A673 (cell line): ENCODE data around the gene SYP. TPM values are rescaled to one million over a fixed set of nuclear protein-coding genes. Genes with fewer than 3 reads are reported as not detected.
A peak's percentile ranks its signal among the peaks of the same experiment; 100 is the strongest.
"Not testable (repeated sequence)": the region's sequence is repeated elsewhere in the genome, so short reads cannot be mapped to it uniquely, and the experiment has no call there.

Experiments
- BruUV-seq: library from RNA; stranded (reverse); fragments of 400-500 nt; replicated peaks from 2 replicates; lab custom pipeline; 2021; lab: Mats Ljungman, UMichigan
- CTCF ChIA-PET: fragments of 300-600 bp; sonication (Branson Sonifier 250); formaldehyde crosslinking; loops from one replicate; lab custom pipeline; 2022; ENCODE audit warnings: antibody characterized with exemption; lab: Charles Lee
- POLR2A ChIA-PET: fragments of 300-600 bp; sonication (Branson Sonifier 250); formaldehyde crosslinking; loops from one replicate; lab custom pipeline; 2022; ENCODE audit warnings: antibody characterized with exemption; ENCODE audit not compliant: low non-redundant PET; lab: Charles Lee
- DNase-seq: peaks from one replicate; pipeline ENCODE4 v3.0.0-alpha.2; 2015; ENCODE audit warnings: low spot score
- H3K27ac ChIP-seq: fragments of 200-600 bp; sonication (generic); 2 replicates; pipeline ENCODE4 v1.5.1; 2016; ENCODE audit warnings: mixed run types, low read depth, mild to moderate bottlenecking, mixed read lengths, antibody characterized with exemption, low read length; ENCODE audit not compliant: poor library complexity, severe bottlenecking
- H3K27me3 ChIP-seq: fragments of 200-600 bp; sonication (generic); replicated peaks from 2 replicates; pipeline ENCODE4 v1.6.1; 2017; ENCODE audit warnings: mixed run types, low read depth, mild to moderate bottlenecking, mixed read lengths, antibody characterized with exemption, low read length; ENCODE audit not compliant: insufficient read depth, poor library complexity
- H3K36me3 ChIP-seq: fragments of 200-600 bp; sonication (generic); 2 replicates; pipeline ENCODE4 v1.6.1; 2016; ENCODE audit warnings: mixed run types, mild to moderate bottlenecking, mixed read lengths, antibody characterized with exemption, low read length; ENCODE audit not compliant: insufficient read depth, poor library complexity, severe bottlenecking
- H3K4me1 ChIP-seq: fragments of 200-600 bp; sonication (generic); 2 replicates; pipeline ENCODE4 v1.6.1; 2017; ENCODE audit warnings: mixed run types, mild to moderate bottlenecking, mixed read lengths, antibody characterized with exemption, low read length; ENCODE audit not compliant: insufficient read depth, poor library complexity, severe bottlenecking
- H3K4me3 ChIP-seq: fragments of 200-600 bp; sonication (generic); 2 replicates; pipeline ENCODE4 v1.5.1; 2016; ENCODE audit warnings: low read depth, mixed run types, mild to moderate bottlenecking, mixed read lengths, low read length; ENCODE audit not compliant: poor library complexity, severe bottlenecking
- H3K9me3 ChIP-seq: fragments of 200-600 bp; sonication (generic); 2 replicates; pipeline ENCODE4 v1.6.1; 2016; ENCODE audit warnings: mixed run types, low read depth, mild to moderate bottlenecking, mixed read lengths, antibody characterized with exemption, low read length; ENCODE audit not compliant: poor library complexity, severe bottlenecking
- CTCF ChIP-seq: fragments of 300-800, 200-600 bp; sonication (generic); conservative IDR thresholded peaks from 2 replicates; pipeline ENCODE4 v1.5.1; 2017; ENCODE audit warnings: low read depth, mild to moderate bottlenecking, antibody characterized with exemption, low read length, moderate library complexity, mixed read lengths
- EZH2 ChIP-seq: fragments of 200-600 bp; sonication (generic); IDR thresholded peaks from 2 replicates; pipeline ENCODE4 v1.6.1; 2017; ENCODE audit warnings: borderline replicate concordance, low read depth, mild to moderate bottlenecking, mixed read lengths, antibody characterized with exemption, low read length; ENCODE audit not compliant: poor library complexity, severe bottlenecking
- intact Hi-C: fragments of 100-400 bp; cut with micrococcal nuclease; formaldehyde crosslinking; loops from one replicate; pipeline ENCODE4 v1.10.0; 2022; ENCODE audit not compliant: unreplicated experiment
- total RNA-seq: library from RNA; stranded (reverse); gene quantifications from 2 replicates; pipeline ENCODE4 v1.2.3, GENCODE V29; 2021

SYP gene
- total RNA-seq, 1 experiment from 2014 or later = 14.6 TPM

- ChIA-PET CTCF (interaction anchor here (1.0 kb wide), 1 partner anchor 11 kb away, joined by 3 read pairs; no protein-coding TSS in a partner anchor), POLR2A (no interaction called here)
- Histone ChIP-seq H3K27me3 (no peaks in the 10 kb centered on the region), H3K36me3 (peaks cover 7% of the 10 kb centered on the region), H3K4me1 (no peaks in the 10 kb centered on the region), H3K9me3 (no peaks in the 10 kb centered on the region), H3K27ac (no peak overlapping the region), H3K4me3 (no peak overlapping the region)
- intact Hi-C loops = no loop called here
- DNase-seq = peak; percentile 38
- BruUV-seq = TSS peak; percentile 69
- no peak for TF ChIP-seq CTCF
- TF ChIP-seq EZH2 = no peak
Observed at GRCh38 chrX:49174723-49175122, 25.3 kb downstream of the SYP start.

GRCh38 chrX:49173544-49173943 is 26.4 kb downstream of the SYP start:
- intact Hi-C loops, DNase-seq, H3K4me1 ChIP-seq, BruUV-seq, H3K9me3 ChIP-seq, POLR2A ChIA-PET, H3K4me3 ChIP-seq, H3K36me3 ChIP-seq, H3K27me3 ChIP-seq, CTCF ChIA-PET, H3K27ac ChIP-seq: not testable (repeated sequence)

GRCh38 chrX:49172280-49172780 is 27.7 kb downstream of the SYP start:
- Histone ChIP-seq H3K36me3 (peaks cover 4% of the 10 kb centered on the region), H3K9me3 (no peaks in the 10 kb centered on the region), H3K27ac (peak overlapping the region; percentile 78), H3K27me3 (no peaks in the 10 kb centered on the region), H3K4me3 (peak overlapping the region; percentile 61), H3K4me1 (peaks cover under 1% of the 10 kb centered on the region)
- ChIA-PET CTCF (no interaction called here), POLR2A (no interaction called here)
- intact Hi-C loops = no loop called here
- TF ChIP-seq EZH2 (no peak), CTCF (no peak)
- DNase-seq = peak; percentile 60
- no TSS peak for BruUV-seq

GRCh38 chrX:49171752-49172279 is 28.2 kb downstream of the SYP start, which contains the start of gene PLP2:
TSS of gene PLP2 (plus strand) at chrX:49171898. CDS start at chrX:49172001, 103 bp downstream.
- ChIA-PET POLR2A (no interaction called here), CTCF (no interaction called here)
- peaks cover 4% of the 10 kb centered on the region for H3K36me3 ChIP-seq
- DNase-seq = peak; percentile 49
- intact Hi-C loops = no loop called here
- no peaks in the 10 kb centered on the region for H3K27me3 ChIP-seq
- H3K9me3 ChIP-seq = no peaks in the 10 kb centered on the region
- no TSS peak for BruUV-seq
- peak within 1 kb of the TSS; percentile 78 for H3K27ac ChIP-seq
- TF ChIP-seq CTCF (no peak), EZH2 (no peak)
- H3K4me1 ChIP-seq = peaks cover 6% of the 10 kb centered on the region
- H3K4me3 ChIP-seq = peak within 1 kb of the TSS; percentile 61
